Fibroblast of villous mesenchyme (primary cell): ENCODE data around the gene KRTAP9-3. TPM values are rescaled to one million over a fixed set of nuclear protein-coding genes. Genes with fewer than 3 reads are reported as not detected.
"Not testable (repeated sequence)": the region's sequence is repeated elsewhere in the genome, so short reads cannot be mapped to it uniquely, and the experiment has no call there.

Experiments
- DNase-seq: peaks from one replicate; pipeline ENCODE4 v3.0.0-alpha.2; 2010; ENCODE audit warnings: low read depth
- H3K4me3 ChIP-seq: 2 replicates; pipeline ENCODE4 v1.5.1; 2011; ENCODE audit warnings: low read depth, mild to moderate bottlenecking, low read length
- total RNA-seq: library from RNA; depleted of rRNA; stranded (reverse); fragments of >200 nt; gene quantifications from 2 replicates; pipeline ENCODE4 v1.2.3, GENCODE V29; 2012
- TF ChIP-seq, protein P1 (sequence below): IDR thresholded peaks from 2 replicates; pipeline ENCODE4 v1.5.1; 2012; ENCODE audit warnings: low read depth, mild to moderate bottlenecking, low read length; ENCODE audit not compliant: insufficient read depth

The KRTAP9-3 gene
- total RNA-seq, 1 donor: not detected

- TF ChIP-seq, protein P1, sequence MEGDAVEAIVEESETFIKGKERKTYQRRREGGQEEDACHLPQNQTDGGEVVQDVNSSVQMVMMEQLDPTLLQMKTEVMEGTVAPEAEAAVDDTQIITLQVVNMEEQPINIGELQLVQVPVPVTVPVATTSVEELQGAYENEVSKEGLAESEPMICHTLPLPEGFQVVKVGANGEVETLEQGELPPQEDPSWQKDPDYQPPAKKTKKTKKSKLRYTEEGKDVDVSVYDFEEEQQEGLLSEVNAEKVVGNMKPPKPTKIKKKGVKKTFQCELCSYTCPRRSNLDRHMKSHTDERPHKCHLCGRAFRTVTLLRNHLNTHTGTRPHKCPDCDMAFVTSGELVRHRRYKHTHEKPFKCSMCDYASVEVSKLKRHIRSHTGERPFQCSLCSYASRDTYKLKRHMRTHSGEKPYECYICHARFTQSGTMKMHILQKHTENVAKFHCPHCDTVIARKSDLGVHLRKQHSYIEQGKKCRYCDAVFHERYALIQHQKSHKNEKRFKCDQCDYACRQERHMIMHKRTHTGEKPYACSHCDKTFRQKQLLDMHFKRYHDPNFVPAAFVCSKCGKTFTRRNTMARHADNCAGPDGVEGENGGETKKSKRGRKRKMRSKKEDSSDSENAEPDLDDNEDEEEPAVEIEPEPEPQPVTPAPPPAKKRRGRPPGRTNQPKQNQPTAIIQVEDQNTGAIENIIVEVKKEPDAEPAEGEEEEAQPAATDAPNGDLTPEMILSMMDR: no peak
- DNase-seq: no peak
- no peak overlapping the region for H3K4me3 ChIP-seq
Measured at GRCh38 chr17:41199421-41200078, 32.7 kb upstream of the KRTAP9-3 start.

- peak; percentile 33 for DNase-seq
- TF ChIP-seq, protein P1: no peak
- no peak overlapping the region for H3K4me3 ChIP-seq
Measured at GRCh38 chr17:41211845-41212466, 20.3 kb upstream of the KRTAP9-3 start.

GRCh38 chr17:41212524-41213169, 19.6 kb upstream of the KRTAP9-3 start:
- TF ChIP-seq, protein P1: no peak
- no peak for DNase-seq
- H3K4me3 ChIP-seq: no peak overlapping the region

DNA sequence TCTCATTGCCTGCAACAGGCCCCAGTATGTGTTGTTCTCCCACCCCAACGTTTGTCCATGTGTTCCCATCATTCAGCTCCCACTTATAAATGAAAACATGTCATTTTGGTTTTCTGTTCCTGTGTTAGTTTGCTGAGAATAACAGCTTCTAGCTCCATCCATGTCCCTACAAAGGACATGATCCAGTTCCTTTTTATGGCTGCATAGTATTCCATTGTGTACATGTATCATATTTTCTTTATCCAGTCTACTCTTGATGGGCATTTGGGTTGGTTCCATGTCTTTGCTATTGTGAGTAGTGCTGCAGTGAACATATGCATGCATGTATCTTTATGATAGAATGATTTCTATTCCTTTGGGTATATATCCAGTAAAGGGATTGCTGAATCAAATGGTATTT, 16.6 kb upstream of the KRTAP9-3 start:
- TF ChIP-seq, protein P1: no peak
- H3K4me3 ChIP-seq: no peak overlapping the region
- DNase-seq: no peak

GRCh38 chr17:41223821-41224220, 8.4 kb upstream of the KRTAP9-3 start:
- no peak overlapping the region for H3K4me3 ChIP-seq
- TF ChIP-seq, protein P1: no peak
- peak; percentile 35 for DNase-seq

- no peak overlapping the region for H3K4me3 ChIP-seq
- TF ChIP-seq, protein P1: no peak
- DNase-seq: no peak
Measured at GRCh38 chr17:41226051-41226450, 6.2 kb upstream of the KRTAP9-3 start.

DNA sequence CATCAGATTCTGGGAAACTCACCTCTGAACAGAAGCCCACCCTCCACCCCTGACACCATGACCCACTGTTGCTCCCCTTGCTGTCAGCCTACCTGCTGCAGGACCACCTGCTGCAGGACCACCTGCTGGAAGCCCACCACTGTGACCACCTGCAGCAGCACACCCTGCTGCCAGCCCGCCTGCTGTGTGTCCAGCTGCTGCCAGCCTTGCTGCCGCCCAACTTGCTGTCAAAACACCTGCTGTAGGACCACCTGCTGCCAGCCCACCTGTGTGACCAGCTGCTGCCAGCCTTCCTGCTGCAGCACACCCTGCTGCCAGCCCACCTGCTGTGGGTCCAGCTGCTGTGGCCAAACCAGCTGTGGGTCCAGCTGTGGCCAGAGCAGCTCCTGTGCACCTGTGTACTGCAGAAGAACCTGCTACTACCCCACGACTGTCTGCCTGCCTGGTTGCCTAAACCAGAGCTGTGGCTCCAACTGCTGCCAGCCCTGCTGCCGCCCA, 5.6 kb upstream of the KRTAP9-3 start, which contains the start of gene KRTAP9-2:
KRTAP9-2 (plus strand) TSS at position 51 of the 498 bp plus-strand sequence; CDS start at position 58, 7 bp downstream.
- not testable (repeated sequence) for DNase-seq, H3K4me3 ChIP-seq
